Neural progenitor cell (in vitro differentiated cells): Measurements from ENCODE around the gene SFMBT2. TPM values are rescaled to one million over a fixed set of nuclear protein-coding genes. Genes with fewer than 3 reads are reported as not detected.

Source experiments
- DNase-seq: peaks from one replicate; pipeline ENCODE4 v3.0.0-alpha.2; 2016; ENCODE audit warnings: low spot score
- H2AFZ ChIP-seq: fragments of 200-600 bp; sonication (generic); replicated peaks from 2 replicates; pipeline ENCODE4 v1.6.1; 2016; ENCODE audit warnings: antibody characterized with exemption
- H3F3A ChIP-seq: fragments of 200-600 bp; sonication (generic); 2 replicates; pipeline ENCODE4 v1.6.1; 2016; ENCODE audit warnings: antibody characterized with exemption, low read depth
- H3K27ac ChIP-seq: fragments of 200-600 bp; sonication (generic); 2 replicates; pipeline ENCODE4 v1.5.1; 2016; ENCODE audit warnings: mild to moderate bottlenecking
- H3K27me3 ChIP-seq: fragments of 200-600 bp; sonication (generic); 2 replicates; pipeline ENCODE4 v1.6.1; 2016; ENCODE audit warnings: mild to moderate bottlenecking, moderate library complexity
- H3K36me3 ChIP-seq: fragments of 200-600 bp; sonication (generic); 2 replicates; pipeline ENCODE4 v1.5.1; 2016
- H3K4me1 ChIP-seq: fragments of 200-600 bp; sonication (generic); 2 replicates; pipeline ENCODE4 v1.6.1; 2016; ENCODE audit warnings: mixed run types
- H3K4me2 ChIP-seq: fragments of 200-600 bp; sonication (generic); 2 replicates; pipeline ENCODE4 v1.6.1; 2016
- H3K4me3 ChIP-seq: fragments of 200-600 bp; sonication (generic); 2 replicates; pipeline ENCODE4 v1.5.1; 2016
- H3K79me2 ChIP-seq: fragments of 200-600 bp; sonication (generic); 2 replicates; pipeline ENCODE4 v1.6.1; 2016; ENCODE audit warnings: low read depth
- H3K9ac ChIP-seq: fragments of 200-600 bp; sonication (generic); 2 replicates; pipeline ENCODE4 v1.6.1; 2016
- H3K9me3 ChIP-seq: fragments of 200-600 bp; sonication (generic); 2 replicates; pipeline ENCODE4 v1.5.1; 2016; ENCODE audit warnings: low read depth
- H4K20me1 ChIP-seq: fragments of 200-600 bp; sonication (generic); 2 replicates; pipeline ENCODE4 v1.6.1; 2016; ENCODE audit warnings: low read depth
- H3K27ac Mint-ChIP-seq: 3 replicates; pipeline ENCODE4 v1.8.0; 2021; ENCODE audit warnings: mixed read lengths
- H3K27me3 Mint-ChIP-seq: 2 replicates; pipeline ENCODE4 v1.8.0; 2022; ENCODE audit warnings: low read depth, mild to moderate bottlenecking, inconsistent platforms, moderate library complexity, mixed read lengths; ENCODE audit not compliant: insufficient read depth
- H3K36me3 Mint-ChIP-seq: 3 replicates; pipeline ENCODE4 v1.8.0; 2021; ENCODE audit warnings: mixed read lengths
- H3K4me1 Mint-ChIP-seq: 3 replicates; pipeline ENCODE4 v1.8.0; 2021; ENCODE audit warnings: mixed read lengths
- H3K4me3 Mint-ChIP-seq: 3 replicates; pipeline ENCODE4 v1.8.0; 2021; ENCODE audit warnings: mild to moderate bottlenecking, moderate library complexity, mixed read lengths
- H3K9me3 Mint-ChIP-seq: 3 replicates; pipeline ENCODE4 v1.8.0; 2020; ENCODE audit warnings: mixed read lengths
- EZH2 ChIP-seq: fragments of 200-600 bp; sonication (generic); IDR thresholded peaks from 2 replicates; pipeline ENCODE4 v1.6.1; 2017; ENCODE audit warnings: antibody characterized with exemption, mild to moderate bottlenecking, moderate library complexity
- EZH2phosphoT487 ChIP-seq: fragments of 200-600 bp; sonication (generic); IDR thresholded peaks from 2 replicates; pipeline ENCODE4 v1.6.1; 2017; ENCODE audit warnings: antibody characterized with exemption
- total RNA-seq: library from RNA; depleted of rRNA; stranded (reverse); fragments of >200 nt; gene quantifications from 2 replicates; pipeline ENCODE4 v1.2.3, GENCODE V29; 2015; ENCODE audit warnings: low replicate concordance
- TF ChIP-seq, protein P1 (sequence below): fragments of 200-600 bp; sonication (generic); IDR thresholded peaks from 2 replicates; pipeline ENCODE4 v1.5.1; 2017; ENCODE audit warnings: antibody characterized with exemption, mild to moderate bottlenecking

The SFMBT2 gene
- total RNA-seq, 1 donor from 2014 or later, result 1.8 TPM

DNA sequence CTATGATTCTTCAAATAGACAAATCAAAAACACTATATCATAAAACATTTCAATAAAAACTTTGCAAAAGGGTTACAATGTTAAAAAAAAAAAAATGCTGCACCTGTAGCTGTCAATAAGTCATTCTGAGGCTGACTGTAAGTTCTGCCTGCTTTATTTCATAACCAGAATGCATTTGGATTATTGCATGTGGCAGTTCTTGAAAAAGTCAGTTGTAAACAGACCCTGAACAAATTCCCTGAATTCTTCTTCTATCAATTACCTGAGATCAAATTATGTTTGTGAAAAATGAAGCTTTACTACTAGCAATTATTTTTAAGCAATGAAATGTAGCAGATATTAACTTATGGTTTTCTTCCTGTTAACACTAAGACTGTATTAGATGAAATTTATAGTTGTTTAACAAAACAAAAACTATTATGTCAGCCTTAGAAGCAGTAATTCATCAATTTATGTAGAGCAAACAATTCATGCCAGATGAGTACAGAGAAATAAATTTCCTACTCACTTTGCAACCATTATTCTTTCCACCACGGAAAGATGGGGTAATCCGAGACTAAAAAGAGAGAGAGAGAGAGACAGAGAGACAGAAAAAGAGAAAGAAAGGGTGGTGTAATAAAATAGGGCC, 107.8 kb downstream of the SFMBT2 start:
- Mint-ChIP-seq H3K27me3 (no peaks in the 10 kb centered on the region), H3K27ac (no peak overlapping the region)
- DNase-seq, result no peak

DNA sequence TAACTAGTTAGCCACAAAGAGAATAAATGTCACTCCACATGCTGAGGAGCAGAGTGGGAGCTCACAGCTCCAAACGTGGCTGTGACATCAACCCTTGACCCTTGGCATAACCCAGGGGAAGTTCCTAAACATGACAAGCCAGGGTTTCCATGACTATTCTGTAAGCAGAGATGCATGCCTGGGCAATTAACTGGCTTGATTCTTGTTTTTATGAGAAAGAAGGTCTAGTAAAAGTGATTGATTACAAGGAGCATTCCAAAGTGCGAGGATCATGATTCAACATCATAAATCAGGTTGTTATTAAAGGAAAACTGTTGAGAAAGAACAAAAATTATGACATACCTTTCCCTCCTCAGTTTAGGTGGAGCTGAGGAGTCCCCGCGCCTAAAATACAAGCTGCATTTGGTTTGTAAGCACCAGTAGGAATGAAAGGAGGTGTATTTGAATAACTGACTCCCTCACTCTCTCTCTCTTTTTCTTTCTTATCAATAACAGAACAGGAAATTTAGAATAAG, 108.4 kb downstream of the SFMBT2 start:
- Mint-ChIP-seq H3K4me3 (no peak overlapping the region), H3K4me1 (peaks cover 18% of the 10 kb centered on the region), H3K27me3 (no peaks in the 10 kb centered on the region), H3K9me3 (peaks cover 4% of the 10 kb centered on the region), H3K27ac (peak overlapping the region; percentile 35), H3K36me3 (peaks cover 2% of the 10 kb centered on the region)
- no peak overlapping the region for H3K27ac ChIP-seq
- no peaks in the 10 kb centered on the region for H4K20me1 ChIP-seq
- no peak overlapping the region for H2AFZ ChIP-seq
- H3K27me3 ChIP-seq, result no peaks in the 10 kb centered on the region
- DNase-seq, result peak; percentile 5
- H3K36me3 ChIP-seq, result no peaks in the 10 kb centered on the region
- no peaks in the 10 kb centered on the region for H3K9me3 ChIP-seq
- H3F3A ChIP-seq, result no peaks in the 10 kb centered on the region
- TF ChIP-seq EZH2phosphoT487 (no peak), EZH2 (no peak)
- TF ChIP-seq, protein P1, sequence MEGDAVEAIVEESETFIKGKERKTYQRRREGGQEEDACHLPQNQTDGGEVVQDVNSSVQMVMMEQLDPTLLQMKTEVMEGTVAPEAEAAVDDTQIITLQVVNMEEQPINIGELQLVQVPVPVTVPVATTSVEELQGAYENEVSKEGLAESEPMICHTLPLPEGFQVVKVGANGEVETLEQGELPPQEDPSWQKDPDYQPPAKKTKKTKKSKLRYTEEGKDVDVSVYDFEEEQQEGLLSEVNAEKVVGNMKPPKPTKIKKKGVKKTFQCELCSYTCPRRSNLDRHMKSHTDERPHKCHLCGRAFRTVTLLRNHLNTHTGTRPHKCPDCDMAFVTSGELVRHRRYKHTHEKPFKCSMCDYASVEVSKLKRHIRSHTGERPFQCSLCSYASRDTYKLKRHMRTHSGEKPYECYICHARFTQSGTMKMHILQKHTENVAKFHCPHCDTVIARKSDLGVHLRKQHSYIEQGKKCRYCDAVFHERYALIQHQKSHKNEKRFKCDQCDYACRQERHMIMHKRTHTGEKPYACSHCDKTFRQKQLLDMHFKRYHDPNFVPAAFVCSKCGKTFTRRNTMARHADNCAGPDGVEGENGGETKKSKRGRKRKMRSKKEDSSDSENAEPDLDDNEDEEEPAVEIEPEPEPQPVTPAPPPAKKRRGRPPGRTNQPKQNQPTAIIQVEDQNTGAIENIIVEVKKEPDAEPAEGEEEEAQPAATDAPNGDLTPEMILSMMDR, result no peak
- no peak overlapping the region for H3K4me3 ChIP-seq
- H3K9ac ChIP-seq, result no peak overlapping the region
- H3K4me1 ChIP-seq, result no peaks in the 10 kb centered on the region
- no peaks in the 10 kb centered on the region for H3K79me2 ChIP-seq
- H3K4me2 ChIP-seq, result no peak overlapping the region

More for the DNA sequence above, 107.8 kb downstream of the SFMBT2 start:
- no peak for TF ChIP-seq EZH2
- Histone ChIP-seq H2AFZ (no peak overlapping the region), H3K9ac (no peak overlapping the region), H3K36me3 (no peaks in the 10 kb centered on the region), H3K27ac (no peak overlapping the region), H3F3A (no peaks in the 10 kb centered on the region), H3K4me1 (no peaks in the 10 kb centered on the region), H4K20me1 (no peaks in the 10 kb centered on the region), H3K9me3 (no peaks in the 10 kb centered on the region), H3K4me2 (no peak overlapping the region), H3K27me3 (no peaks in the 10 kb centered on the region), H3K4me3 (no peak overlapping the region), H3K79me2 (no peaks in the 10 kb centered on the region)
- Mint-ChIP-seq H3K9me3 (peaks cover 8% of the 10 kb centered on the region), H3K4me3 (no peak overlapping the region), H3K4me1 (peaks cover 18% of the 10 kb centered on the region), H3K36me3 (peaks cover 2% of the 10 kb centered on the region)

DNA sequence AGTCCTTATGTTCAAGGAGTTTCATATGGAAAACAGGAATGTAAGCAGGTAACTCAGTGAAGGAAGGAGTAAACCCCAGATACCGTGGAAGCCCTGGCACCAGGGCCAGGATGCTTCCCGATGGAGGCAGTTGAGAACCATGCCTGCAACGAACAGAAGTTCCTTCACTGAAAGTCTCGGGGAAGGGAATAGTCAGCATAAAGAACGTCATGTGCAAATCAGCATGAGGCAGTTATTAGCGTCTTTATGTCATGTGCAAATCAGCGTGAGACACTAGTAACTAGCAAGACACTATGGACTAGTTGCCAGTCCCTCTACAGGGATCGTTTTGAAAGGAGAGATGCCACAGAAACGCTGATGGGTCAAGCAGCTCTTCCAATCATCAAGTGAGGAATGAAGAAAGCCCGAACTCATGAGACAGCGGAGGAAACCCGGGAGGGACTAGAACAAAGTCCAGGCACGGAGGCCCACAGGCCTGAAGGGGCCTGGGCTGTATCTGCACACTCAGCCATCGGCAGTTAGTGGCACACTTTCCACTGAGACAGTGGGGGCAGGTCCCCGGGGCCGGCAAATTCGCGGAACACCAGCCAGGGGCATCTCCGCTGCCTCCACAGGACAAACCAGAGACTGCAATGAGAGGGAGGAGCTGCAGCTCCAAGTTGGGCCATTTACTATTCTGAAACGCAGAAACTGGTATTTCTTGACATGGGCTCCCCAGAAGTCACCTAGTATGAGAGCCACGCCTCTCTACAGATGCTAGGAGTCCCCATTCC, 109.6 kb downstream of the SFMBT2 start:
- peak; percentile 47 for DNase-seq
- no peaks in the 10 kb centered on the region for H3K36me3 Mint-ChIP-seq
- no peaks in the 10 kb centered on the region for H3K27me3 ChIP-seq
- peaks cover 18% of the 10 kb centered on the region for H3K4me1 Mint-ChIP-seq
- H3F3A ChIP-seq, result no peaks in the 10 kb centered on the region
- no peaks in the 10 kb centered on the region for H4K20me1 ChIP-seq
- H2AFZ ChIP-seq, result no peak overlapping the region
- no peak overlapping the region for H3K4me2 ChIP-seq
- H3K27me3 Mint-ChIP-seq, result peaks cover 2% of the 10 kb centered on the region
- H3K9me3 ChIP-seq, result no peaks in the 10 kb centered on the region
- H3K4me3 Mint-ChIP-seq, result no peak overlapping the region
- TF ChIP-seq EZH2phosphoT487 (no peak), EZH2 (no peak)
- TF ChIP-seq, protein P1, result peak; percentile 54
- H3K79me2 ChIP-seq, result no peaks in the 10 kb centered on the region
- H3K4me3 ChIP-seq, result no peak overlapping the region
- H3K9ac ChIP-seq, result no peak overlapping the region
- no peaks in the 10 kb centered on the region for H3K4me1 ChIP-seq
- no peak overlapping the region for H3K27ac Mint-ChIP-seq
- H3K9me3 Mint-ChIP-seq, result no peaks in the 10 kb centered on the region
- no peaks in the 10 kb centered on the region for H3K36me3 ChIP-seq
- no peak overlapping the region for H3K27ac ChIP-seq
